Retinal pigment epithelial cell (primary cell): Measurements from ENCODE around the gene HACL1.
A peak's percentile ranks its signal among the peaks of the same experiment; 100 is the strongest.

Experiments used
- DNase-seq: peaks from one replicate; pipeline ENCODE4 v3.0.0-alpha.2; 2010; ENCODE audit warnings: low read depth
- H3K4me3 ChIP-seq: 2 replicates; pipeline ENCODE4 v1.5.1; 2011; ENCODE audit warnings: mild to moderate bottlenecking, low read length, control low read depth, moderate library complexity
- TF ChIP-seq, protein P1 (sequence below): conservative IDR thresholded peaks from 2 replicates; pipeline ENCODE4 v1.5.1; 2011; ENCODE audit warnings: low read depth, low read length, control low read depth, inconsistent platforms

Gene HACL1

DNA sequence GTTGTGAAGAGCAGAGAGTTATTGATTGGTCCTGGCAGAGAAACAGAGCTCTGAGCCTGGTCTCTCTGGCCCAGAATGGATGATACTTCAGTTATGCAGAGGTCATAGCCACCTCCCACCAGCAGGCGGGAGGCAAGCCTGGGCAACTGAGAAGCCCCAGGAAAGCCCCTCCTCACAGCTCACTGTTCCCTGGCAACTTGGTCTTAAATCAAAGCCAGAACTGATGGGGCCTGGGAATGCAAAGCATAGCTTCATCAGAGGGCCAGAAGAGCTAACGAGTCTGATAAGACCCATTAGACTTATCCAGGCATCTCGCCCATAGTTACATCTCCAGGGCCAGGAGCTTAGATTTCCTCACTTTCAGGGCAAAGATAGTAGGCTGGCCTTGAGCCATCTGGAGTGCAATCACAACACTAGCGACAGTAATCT, 74.3 kb downstream of the HACL1 start:
- H3K4me3 ChIP-seq, result no peak overlapping the region
- DNase-seq, result no peak
- TF ChIP-seq, protein P1, sequence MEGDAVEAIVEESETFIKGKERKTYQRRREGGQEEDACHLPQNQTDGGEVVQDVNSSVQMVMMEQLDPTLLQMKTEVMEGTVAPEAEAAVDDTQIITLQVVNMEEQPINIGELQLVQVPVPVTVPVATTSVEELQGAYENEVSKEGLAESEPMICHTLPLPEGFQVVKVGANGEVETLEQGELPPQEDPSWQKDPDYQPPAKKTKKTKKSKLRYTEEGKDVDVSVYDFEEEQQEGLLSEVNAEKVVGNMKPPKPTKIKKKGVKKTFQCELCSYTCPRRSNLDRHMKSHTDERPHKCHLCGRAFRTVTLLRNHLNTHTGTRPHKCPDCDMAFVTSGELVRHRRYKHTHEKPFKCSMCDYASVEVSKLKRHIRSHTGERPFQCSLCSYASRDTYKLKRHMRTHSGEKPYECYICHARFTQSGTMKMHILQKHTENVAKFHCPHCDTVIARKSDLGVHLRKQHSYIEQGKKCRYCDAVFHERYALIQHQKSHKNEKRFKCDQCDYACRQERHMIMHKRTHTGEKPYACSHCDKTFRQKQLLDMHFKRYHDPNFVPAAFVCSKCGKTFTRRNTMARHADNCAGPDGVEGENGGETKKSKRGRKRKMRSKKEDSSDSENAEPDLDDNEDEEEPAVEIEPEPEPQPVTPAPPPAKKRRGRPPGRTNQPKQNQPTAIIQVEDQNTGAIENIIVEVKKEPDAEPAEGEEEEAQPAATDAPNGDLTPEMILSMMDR, result peak; percentile 32

- TF ChIP-seq, protein P1, result no peak
- H3K4me3 ChIP-seq, result no peak overlapping the region
- DNase-seq, result no peak
These were observed 75.6 kb downstream of the HACL1 start for GRCh38 chr3:15525790-15526189.

DNA sequence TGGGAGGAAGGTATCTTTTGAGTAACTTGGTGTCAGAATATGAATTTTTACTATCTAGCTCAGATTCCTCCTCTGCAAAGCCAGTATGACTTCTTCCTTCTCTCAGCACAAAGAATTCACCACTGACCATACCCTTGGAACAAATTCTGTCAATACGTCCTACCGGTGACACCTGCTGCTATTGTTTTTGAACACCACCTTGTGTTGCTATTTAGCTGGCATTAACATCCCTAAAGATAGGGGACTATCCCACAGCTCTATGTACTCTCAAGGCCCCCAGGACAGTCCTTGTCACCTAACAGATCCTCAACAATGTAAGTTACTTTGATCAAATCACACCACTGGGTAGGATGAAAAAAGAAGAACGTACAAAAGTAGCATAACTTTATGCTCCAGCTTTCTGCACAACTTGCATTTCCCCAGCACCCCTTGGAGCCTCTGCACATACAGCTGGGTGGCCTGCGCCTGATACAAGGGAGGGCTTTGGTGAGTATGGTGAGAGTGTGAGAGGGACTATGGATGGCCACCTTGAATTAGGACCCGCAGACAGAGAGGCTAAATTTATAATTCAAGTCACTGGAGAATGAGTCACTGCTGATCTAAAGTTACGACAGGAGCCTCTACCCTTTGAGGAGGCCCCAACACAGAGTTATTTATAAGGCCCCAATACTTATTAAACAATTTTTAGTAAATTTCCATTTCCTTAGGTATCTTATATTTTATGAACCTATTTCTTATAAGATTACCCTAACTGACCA, 77.5 kb downstream of the HACL1 start:
- TF ChIP-seq, protein P1, result no peak
- H3K4me3 ChIP-seq, result no peak overlapping the region
- DNase-seq, result peak; percentile 14

- DNase-seq, result no peak
- TF ChIP-seq, protein P1, result no peak
- no peak overlapping the region for H3K4me3 ChIP-seq
These were observed 79.4 kb downstream of the HACL1 start for GRCh38 chr3:15522016-15522415.

DNA sequence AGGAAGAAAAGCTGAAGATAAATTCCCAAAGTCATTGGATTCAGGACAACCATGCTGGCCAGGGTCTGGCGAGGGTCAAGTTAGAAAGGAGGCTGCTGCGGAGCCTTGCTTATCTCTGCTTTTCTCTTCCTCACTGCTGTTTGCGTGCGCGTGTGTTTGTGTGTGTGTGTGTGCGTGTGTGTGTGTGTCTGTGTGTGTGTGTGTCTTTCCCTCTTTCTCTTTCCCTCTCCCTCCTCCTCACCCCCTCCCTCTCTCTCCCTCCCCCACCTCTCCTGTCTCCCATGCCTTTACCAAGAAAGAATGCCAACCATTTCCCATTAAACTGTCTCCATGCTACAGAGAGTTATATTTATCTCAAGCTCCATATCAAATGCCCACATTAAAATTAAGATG, 79.8 kb downstream of the HACL1 start, which contains the start of gene COLQ:
Gene COLQ (minus strand): TSS at position 134 of the 393 bp plus-strand sequence. CDS start 81 bp downstream, at position 53.
- TF ChIP-seq, protein P1, result no peak
- DNase-seq, result no peak
- no peak within 1 kb of the TSS for H3K4me3 ChIP-seq

- no peak for DNase-seq
- TF ChIP-seq, protein P1, result no peak
- H3K4me3 ChIP-seq, result no peak overlapping the region
These were observed 80.4 kb downstream of the HACL1 start for GRCh38 chr3:15520804-15521572.
